GM20000 (cell line): ENCODE results near the gene GRIN3A.

Experiments used
- DNase-seq: peaks from one replicate; pipeline ENCODE4 v3.0.0; 2012; ENCODE audit warnings: low spot score
- TF ChIP-seq, protein P1 (sequence below): IDR thresholded peaks from 2 replicates; pipeline ENCODE4 v1.5.1; 2012; ENCODE audit warnings: mild to moderate bottlenecking, control low read depth; ENCODE audit errors: extremely low read depth, missing control alignments

GRIN3A gene

GRCh38 chr9:101652601-101653175 lies 85.8 kb downstream of the GRIN3A start:
- TF ChIP-seq, protein P1, sequence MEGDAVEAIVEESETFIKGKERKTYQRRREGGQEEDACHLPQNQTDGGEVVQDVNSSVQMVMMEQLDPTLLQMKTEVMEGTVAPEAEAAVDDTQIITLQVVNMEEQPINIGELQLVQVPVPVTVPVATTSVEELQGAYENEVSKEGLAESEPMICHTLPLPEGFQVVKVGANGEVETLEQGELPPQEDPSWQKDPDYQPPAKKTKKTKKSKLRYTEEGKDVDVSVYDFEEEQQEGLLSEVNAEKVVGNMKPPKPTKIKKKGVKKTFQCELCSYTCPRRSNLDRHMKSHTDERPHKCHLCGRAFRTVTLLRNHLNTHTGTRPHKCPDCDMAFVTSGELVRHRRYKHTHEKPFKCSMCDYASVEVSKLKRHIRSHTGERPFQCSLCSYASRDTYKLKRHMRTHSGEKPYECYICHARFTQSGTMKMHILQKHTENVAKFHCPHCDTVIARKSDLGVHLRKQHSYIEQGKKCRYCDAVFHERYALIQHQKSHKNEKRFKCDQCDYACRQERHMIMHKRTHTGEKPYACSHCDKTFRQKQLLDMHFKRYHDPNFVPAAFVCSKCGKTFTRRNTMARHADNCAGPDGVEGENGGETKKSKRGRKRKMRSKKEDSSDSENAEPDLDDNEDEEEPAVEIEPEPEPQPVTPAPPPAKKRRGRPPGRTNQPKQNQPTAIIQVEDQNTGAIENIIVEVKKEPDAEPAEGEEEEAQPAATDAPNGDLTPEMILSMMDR, result no peak
- no peak for DNase-seq

GRCh38 chr9:101650142-101650541 lies 88.3 kb downstream of the GRIN3A start:
- TF ChIP-seq, protein P1, result no peak
- DNase-seq, result no peak

DNA sequence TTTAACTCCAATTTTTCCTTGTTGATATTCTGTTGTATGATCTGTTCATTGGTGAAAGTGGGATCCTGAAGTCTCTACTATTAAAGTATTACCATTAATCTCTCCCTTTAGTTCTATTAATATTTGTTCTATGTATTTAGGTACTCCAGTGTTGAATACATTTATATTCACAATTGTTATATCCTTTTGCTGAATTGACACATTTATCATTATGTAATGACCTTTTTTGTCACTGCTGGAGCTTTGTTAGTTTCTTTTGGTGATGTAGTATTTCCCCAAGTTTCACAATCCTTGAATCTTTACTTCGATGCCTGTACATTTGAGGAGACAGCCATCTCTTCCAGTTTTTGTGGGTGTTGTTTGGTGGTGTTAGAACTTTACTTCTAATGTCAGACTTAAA lies 90.0 kb downstream of the GRIN3A start:
- DNase-seq, result no peak
- TF ChIP-seq, protein P1, result no peak

DNA sequence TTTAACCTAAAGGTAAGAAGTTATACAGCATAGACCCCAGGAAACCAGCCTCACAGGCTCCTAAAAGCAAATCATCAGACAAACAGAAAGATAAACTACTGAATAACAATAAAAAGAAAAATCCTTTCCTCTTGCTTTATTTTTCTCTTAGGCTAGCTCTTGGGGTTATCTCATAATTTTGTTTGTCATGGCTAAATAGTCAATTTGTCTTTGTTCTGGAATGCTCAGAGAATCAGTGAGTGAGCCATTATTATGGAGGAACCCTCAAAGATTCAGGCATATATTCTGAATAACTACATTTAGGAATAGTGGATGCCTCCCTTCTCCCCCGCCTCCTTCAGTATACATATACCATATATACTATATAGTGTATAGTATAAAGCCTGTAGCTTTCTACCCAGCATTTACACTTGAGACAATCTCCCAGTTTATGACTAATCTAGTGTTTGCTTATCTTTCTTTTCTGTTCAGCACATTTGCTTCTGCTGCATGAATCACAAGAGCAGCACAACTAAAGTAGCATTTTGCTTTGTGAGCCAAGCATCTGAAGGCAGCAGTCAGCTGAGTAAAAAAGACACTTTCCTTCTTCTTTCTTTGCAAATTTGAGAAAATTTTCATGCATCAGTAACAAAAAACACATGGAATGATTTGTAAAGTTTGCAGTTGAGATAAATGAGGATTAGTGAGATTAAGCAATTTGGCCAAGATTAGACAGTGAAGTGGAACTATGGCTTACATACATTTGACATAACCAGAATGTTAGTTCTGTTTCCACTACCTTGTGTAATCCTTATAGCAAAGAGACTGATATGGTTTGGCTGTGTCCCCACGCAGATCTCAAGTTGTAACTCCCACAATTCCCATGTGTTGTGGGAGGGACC lies 98.4 kb downstream of the GRIN3A start:
- TF ChIP-seq, protein P1, result no peak

DNA sequence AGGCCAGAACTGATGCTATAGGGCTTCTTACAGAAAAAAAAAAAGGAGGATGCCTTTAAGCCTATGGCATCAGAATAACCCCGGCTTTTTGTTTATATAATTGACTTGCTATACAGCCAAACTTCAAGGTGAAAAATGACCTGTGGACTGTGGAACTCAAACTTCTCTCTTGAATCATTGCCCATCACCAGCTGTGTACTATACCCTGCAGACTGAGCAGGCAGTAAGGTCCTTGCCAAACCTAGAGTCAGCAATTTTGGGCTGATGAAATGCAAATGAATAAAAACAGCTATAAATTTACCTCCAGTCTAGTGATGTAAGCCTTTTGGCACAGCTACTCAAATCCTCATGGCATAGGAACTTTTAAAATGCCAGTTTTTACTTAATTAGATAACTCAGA lies 99.1 kb downstream of the GRIN3A start:
- TF ChIP-seq, protein P1, result no peak
- no peak for DNase-seq

More for the DNA sequence above, 98.4 kb downstream of the GRIN3A start:
- no peak for DNase-seq

DNA sequence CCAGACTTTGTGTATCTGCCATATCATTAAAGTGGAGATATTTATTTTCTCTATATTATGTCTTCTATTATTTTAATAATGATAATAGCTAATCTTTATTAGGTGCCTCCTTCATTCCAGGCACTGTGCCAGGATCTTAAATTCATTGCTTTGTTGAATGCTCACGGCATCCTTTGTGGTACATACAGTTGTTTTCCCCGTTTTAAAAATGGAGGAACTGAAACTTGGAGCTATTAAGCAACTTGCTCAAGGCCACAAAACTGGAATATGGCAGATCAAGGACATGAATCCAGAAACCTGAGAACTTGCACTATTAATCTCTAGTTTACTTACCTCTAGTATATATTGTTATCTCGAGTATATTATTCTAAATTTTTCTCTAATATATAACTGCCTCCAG lies 102.2 kb downstream of the GRIN3A start:
- DNase-seq, result no peak
- TF ChIP-seq, protein P1, result no peak

- no peak for DNase-seq
- TF ChIP-seq, protein P1, result no peak
Observed at GRCh38 chr9:101635473-101635872, 103.0 kb downstream of the GRIN3A start.
